Measurements from ENCODE around the gene RPTOR. TPM values are rescaled to one million over a fixed set of nuclear protein-coding genes. Genes with fewer than 3 reads are reported as not detected.
"Not testable (repeated sequence)": the region's sequence is repeated elsewhere in the genome, so short reads cannot be mapped to it uniquely, and the experiment has no call there.

RPTOR gene
- total RNA-seq, 1 experiment from 2014 or later, result 15.2 TPM

GRCh38 chr17:80762076-80762475 lies 217.4 kb downstream of the RPTOR start:
- no peak for DNase-seq (ENCODE audit: low spot score)

- no peak for DNase-seq (ENCODE audit: low spot score)
Measured at GRCh38 chr17:80763293-80763867, 218.7 kb downstream of the RPTOR start.

DNA sequence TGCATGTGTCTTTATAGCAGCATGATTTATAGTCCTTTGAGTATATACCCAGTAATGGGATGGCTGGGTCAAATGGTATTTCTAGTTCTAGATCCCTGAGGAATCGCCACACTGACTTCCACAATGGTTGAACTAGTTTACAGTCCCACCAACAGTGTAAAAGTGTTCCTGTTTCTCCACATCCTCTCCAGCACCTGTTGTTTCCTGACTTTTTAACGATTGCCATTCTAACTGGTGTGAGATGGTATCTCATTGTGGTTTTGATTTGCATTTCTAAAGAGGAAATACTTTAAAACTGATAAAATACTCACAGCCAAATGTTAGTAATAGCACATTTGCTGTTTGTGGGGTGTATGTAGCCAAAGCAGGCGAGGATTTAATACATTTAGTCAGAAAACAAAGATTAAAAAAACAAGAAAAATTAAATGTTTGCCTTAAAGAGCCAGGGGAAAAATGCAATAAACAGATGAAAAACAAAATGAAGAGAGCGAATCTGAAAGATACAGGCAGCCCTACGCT lies 220.0 kb downstream of the RPTOR start:
- DNase-seq (ENCODE audit: low spot score), result not testable (repeated sequence)

- no peak for DNase-seq (ENCODE audit: low spot score)
Measured at GRCh38 chr17:80765241-80765961, 220.8 kb downstream of the RPTOR start.

DNA sequence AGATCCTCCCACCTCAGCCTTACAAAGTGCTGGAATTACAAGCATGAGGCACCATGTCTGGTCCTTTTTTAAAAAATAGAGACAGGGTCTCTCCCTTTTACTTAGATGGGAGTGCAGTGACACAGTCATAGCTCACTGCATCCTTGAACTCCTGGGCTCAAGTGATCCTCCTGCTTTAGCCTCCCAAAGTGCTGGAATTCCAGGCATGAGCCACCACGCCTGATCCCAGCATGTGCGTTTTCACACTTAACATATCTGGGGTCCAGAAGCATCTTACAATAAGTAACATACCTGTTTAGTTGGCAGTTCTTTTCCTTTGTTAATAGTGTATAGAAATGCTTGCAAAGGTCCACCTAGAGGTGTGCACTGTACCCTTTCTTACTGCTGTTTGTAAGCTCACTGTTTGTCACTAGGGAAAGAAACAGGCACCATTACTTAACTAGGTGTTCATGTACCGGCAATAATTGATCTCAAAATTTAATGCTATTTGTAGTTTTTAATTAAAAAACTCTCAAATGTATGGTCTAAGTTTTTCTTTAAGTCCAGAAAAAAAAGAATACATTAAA lies 221.7 kb downstream of the RPTOR start:
- no peak for DNase-seq (ENCODE audit: low spot score)

- DNase-seq (ENCODE audit: low spot score), result no peak
Measured at GRCh38 chr17:80768389-80768788, 223.8 kb downstream of the RPTOR start.

DNA sequence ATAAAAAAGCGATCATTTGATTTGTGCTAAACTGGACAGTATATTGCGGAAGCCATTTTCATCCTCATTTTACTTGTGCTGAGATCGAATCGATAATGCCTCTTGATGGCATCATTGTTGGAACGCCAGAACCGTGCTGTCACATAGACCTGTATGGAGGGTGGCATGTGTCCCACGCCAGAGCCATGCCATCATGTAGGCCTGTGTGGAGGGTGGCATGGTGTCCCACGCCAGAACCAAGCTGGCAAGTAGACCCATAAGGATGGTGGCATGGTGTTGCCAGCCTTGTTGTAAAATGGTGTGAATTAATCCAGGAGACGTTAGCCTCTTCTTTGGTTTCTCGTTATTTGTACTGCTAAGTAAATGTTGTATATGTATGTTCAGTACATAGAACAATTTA lies 224.3 kb downstream of the RPTOR start:
- DNase-seq (ENCODE audit: low spot score), result no peak

- DNase-seq (ENCODE audit: low spot score), result no peak
Measured at GRCh38 chr17:80769516-80769915, 224.9 kb downstream of the RPTOR start.

DNA sequence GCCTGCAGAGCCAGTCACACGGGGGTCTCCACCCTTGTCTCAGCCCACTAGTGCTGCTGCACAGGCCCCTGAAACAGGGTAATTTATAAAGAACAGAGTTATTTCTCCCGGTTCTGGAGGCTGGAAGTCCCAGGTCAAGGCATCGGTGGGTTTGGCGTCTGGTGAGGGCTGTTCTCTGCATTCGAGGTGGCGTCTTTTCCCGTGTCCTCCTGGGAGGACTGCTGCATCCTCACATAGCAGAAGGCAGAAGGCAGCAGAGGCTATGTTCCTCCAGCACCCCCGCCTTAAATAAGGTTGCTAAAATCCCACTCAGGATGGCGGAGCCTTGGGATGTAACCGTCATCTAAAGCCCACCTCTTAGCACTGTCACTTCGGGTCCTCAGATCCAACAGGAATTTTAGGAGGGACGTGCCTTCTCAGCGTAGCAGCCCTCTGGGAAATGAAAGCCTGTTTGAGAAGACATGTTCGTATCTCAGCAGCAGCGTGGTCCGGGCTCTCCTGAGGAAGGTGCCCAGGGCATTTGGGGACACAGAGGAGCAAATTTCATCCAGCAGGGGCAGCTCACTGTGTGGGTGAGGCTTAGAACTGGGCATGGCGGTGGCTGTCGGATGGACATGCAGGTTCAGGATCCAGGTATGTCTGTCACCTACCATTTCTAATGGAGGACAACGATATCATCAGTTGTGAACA lies 225.4 kb downstream of the RPTOR start:
- DNase-seq (ENCODE audit: low spot score), result no peak

DNA sequence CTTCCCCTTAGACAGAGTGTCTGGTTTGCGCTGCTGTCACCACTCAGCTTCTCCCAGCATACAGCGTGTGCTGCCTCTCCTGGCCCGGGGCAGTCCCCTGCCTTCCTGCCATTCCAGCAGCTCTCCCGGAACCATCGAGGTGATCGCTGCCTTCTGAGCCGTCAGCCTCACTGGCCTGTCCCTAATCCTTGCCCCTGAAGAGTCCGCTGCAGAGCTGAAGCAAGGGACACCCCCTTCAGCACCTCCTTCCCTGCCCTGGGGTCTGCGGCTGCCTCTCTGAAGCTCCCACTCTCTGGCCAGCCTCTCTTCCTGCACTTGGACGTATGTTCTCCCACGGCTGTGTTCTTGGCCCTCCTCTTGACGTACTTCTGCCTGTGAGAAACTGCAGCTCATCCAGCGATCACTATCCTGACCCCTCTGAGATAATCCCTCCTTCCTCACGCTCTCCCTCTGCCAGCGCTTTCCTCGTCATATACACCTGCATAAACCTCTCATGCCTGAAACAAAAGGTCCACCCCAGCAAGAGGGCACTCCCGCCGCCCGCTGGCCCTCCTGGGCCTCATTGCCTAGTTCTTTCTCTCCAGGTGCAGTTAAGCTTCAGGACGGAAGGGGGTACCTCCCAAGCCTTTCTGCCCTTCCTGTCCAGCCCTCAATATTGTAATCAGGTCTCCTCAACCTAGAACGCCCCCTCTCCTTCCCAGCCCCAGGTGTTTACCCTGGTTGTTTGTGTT lies 226.4 kb downstream of the RPTOR start:
- no peak for DNase-seq (ENCODE audit: low spot score)

GRCh38 chr17:80771612-80772005 lies 227.0 kb downstream of the RPTOR start:
- no peak for DNase-seq (ENCODE audit: low spot score)

DNA sequence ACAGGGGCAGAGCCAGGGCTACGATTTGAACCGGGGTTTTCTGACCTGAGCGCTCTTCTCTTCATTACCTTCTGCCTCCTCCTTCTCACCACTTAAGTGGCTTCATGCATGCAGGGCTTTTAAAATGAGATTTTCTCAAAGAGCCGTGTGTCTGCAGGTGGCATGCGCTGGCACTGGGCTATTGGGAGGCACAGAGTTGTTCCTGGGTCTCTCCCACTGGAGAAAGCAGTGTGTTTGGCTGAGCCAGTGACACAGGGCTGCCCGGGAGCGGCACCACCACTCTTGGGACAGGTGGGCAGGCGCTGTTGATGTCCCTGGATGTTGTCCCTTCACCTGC lies 228.2 kb downstream of the RPTOR start:
- DNase-seq (ENCODE audit: low spot score), result no peak

- DNase-seq (ENCODE audit: low spot score), result peak; percentile 79
Measured at GRCh38 chr17:80773243-80773991, 228.8 kb downstream of the RPTOR start.

GRCh38 chr17:80774146-80774545 lies 229.5 kb downstream of the RPTOR start:
- no peak for DNase-seq (ENCODE audit: low spot score)

DNA sequence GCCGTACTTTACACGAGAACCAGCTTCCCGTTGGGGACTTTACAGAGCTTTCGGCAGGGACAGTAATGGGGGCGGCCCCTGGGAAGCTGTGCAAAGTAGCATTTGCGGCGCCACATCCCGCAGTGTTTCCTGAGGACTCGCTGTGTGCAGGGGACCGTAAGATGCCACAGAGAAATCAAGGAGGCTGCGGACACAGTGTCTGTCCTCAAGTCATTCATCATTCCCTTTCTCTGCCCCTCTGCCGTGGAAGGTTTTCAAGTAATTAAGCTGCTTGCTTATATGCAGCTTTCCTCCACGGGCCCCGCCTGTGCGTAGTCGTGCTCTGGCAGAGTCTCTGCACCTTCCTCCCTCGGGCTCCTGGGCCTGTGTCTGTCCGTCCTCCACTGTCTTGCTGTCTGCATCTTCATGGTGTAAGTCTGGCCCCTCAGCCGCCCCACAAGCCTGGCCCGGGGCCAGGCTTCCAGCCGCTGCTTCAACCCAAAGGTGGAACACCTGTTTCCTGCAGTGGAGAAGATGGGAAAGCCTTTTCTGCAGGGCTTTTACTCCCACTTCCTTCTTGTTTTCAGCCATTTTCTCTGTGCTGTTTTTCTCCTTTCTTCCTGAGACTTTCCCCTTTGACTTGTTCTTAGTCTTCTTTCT lies 230.1 kb downstream of the RPTOR start:
- no peak for DNase-seq (ENCODE audit: low spot score)

GRCh38 chr17:80775863-80776262 lies 231.2 kb downstream of the RPTOR start:
- DNase-seq (ENCODE audit: low spot score), result no peak

- DNase-seq (ENCODE audit: low spot score), result no peak
Measured at GRCh38 chr17:80777274-80777673, 232.6 kb downstream of the RPTOR start.

- DNase-seq (ENCODE audit: low spot score), result no peak
Measured at GRCh38 chr17:80778716-80779115, 234.1 kb downstream of the RPTOR start.

DNA sequence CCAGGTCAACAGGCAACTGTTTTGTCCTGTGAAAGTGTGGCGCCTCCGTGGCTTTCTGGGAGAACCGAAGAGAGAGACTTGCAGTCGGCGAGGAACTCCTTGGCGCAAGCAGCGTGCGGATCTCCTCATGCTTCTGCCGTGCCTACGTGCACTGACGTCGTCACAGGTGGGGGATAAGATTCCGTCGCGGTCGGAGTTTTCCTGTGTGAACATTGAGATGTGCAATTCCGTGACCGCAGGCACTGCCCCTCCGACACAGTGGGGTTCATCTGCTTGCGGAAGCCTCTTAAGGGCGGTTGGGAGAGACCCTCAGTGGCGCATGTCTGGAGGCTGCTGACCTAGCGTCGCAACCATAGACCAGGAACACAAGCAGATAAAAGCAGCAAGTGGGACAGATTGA lies 234.7 kb downstream of the RPTOR start:
- DNase-seq (ENCODE audit: low spot score), result no peak

- no peak for DNase-seq (ENCODE audit: low spot score)
Measured at GRCh38 chr17:80779961-80780380, 235.3 kb downstream of the RPTOR start.
